GM12878 (cell line): ENCODE results near the gene ZNF202. TPM values are rescaled to one million over a fixed set of nuclear protein-coding genes. Genes with fewer than 3 reads are reported as not detected.

Source experiments
- ATAC-seq: fragments of 200-7000 bp; cut with Tn5 transposase; 3 replicates; pipeline ENCODE4 v1.9.1; 2020; ENCODE audit warnings: mild to moderate bottlenecking, moderate library complexity
- BruUV-seq: library from RNA; stranded (reverse); fragments of 400-500 nt; replicated peaks from 2 replicates; lab custom pipeline; 2021; lab: Mats Ljungman, UMichigan
- CTCF ChIA-PET: fragments of 300-600 bp; sonication (Branson Sonifier 250); formaldehyde crosslinking; extraction: SDS; loops from one replicate; lab custom pipeline; 2021; ENCODE audit warnings: inconsistent platforms; lab: Yijun Ruan, JAX
- POLR2A ChIA-PET: fragments of 350-600 bp; formaldehyde crosslinking; extraction: SDS; loops from one replicate; lab custom pipeline; 2021; ENCODE audit warnings: inconsistent platforms; lab: Charles Lee
- RAD21 ChIA-PET: fragments of 300-600 bp; sonication (Branson Sonifier 250); formaldehyde crosslinking; loops from one replicate; lab custom pipeline; 2023; ENCODE audit warnings: antibody characterized with exemption; ENCODE audit not compliant: unreplicated experiment; lab: Charles Lee
- SMC1A ChIA-PET: fragments of 300-600 bp; sonication (Branson Sonifier 250); formaldehyde crosslinking; loops from one replicate; lab custom pipeline; 2023; ENCODE audit not compliant: unreplicated experiment, uncharacterized antibody; lab: Charles Lee
- DNase-seq: peaks from one replicate; pipeline ENCODE4 v3.0.0-alpha.2; 2011; ENCODE audit warnings: low read depth, low spot score
- FAIRE-seq: peaks from 3 replicates; lab custom pipeline; 2011; peaks lifted over from hg19 to GRCh38; lab: Jason Lieb, UNC
- H2AFZ ChIP-seq: 2 replicates; pipeline ENCODE4 v1.6.0; 2011; ENCODE audit warnings: low read depth, low read length, control low read depth; ENCODE audit not compliant: control insufficient read depth
- H3K27ac ChIP-seq: 2 replicates; pipeline ENCODE4 v1.5.1; 2011; ENCODE audit warnings: control low read depth; ENCODE audit not compliant: control insufficient read depth, insufficient read depth
- H3K27me3 ChIP-seq, 2 experiments: replicated peaks in 1 of 2; 2 replicates each; pipeline versions ENCODE4 v1.6.0 to v1.6.1; 2011; ENCODE audit warnings: low read length in 1 of 2; ENCODE audit not compliant: control insufficient read depth in 2 of 2, insufficient read depth in 2 of 2
- H3K36me3 ChIP-seq, 2 experiments: 2 replicates each; pipeline ENCODE4 v1.5.1; 2011; ENCODE audit warnings: low read length in 1 of 2; ENCODE audit not compliant: control insufficient read depth in 2 of 2, insufficient read depth in 2 of 2
- H3K4me1 ChIP-seq: 2 replicates; pipeline ENCODE4 v1.6.1; 2011; ENCODE audit warnings: mild to moderate bottlenecking, low read length, moderate library complexity, mixed read lengths; ENCODE audit not compliant: control insufficient read depth, insufficient read depth
- H3K4me2 ChIP-seq: 2 replicates; pipeline ENCODE4 v1.6.0; 2011; ENCODE audit warnings: control low read depth; ENCODE audit not compliant: control insufficient read depth, insufficient read depth
- H3K4me3 ChIP-seq: fragments of 200-600 bp; sonication (generic); 2 replicates; pipeline ENCODE4 v1.5.1; 2016
- H3K79me2 ChIP-seq: 2 replicates; pipeline ENCODE4 v1.6.0; 2011; ENCODE audit warnings: low read length; ENCODE audit not compliant: control insufficient read depth, insufficient read depth
- H3K9ac ChIP-seq: 2 replicates; pipeline ENCODE4 v1.8.0; 2011; ENCODE audit warnings: low read length, control low read depth, mixed read lengths; ENCODE audit not compliant: control insufficient read depth, insufficient read depth
- H3K9me3 ChIP-seq: replicated peaks from 3 replicates; pipeline ENCODE4 v1.5.1; 2011; ENCODE audit warnings: mild to moderate bottlenecking, low read length; ENCODE audit not compliant: control insufficient read depth, insufficient read depth
- H4K20me1 ChIP-seq: 2 replicates; pipeline ENCODE4 v1.6.0; 2011; ENCODE audit not compliant: control insufficient read depth, insufficient read depth
- ASH2L ChIP-seq: fragments of 300-600, 200-600 bp; sonication (generic); IDR thresholded peaks from 2 replicates; pipeline ENCODE4 v1.6.1; 2017; ENCODE audit warnings: low read depth, mild to moderate bottlenecking, borderline replicate concordance
- BMI1 ChIP-seq: fragments of 450-650 bp; IDR thresholded peaks from 2 replicates; pipeline ENCODE4 v1.6.1; 2016; ENCODE audit warnings: mild to moderate bottlenecking, moderate library complexity, borderline replicate concordance
- ESRRA ChIP-seq: IDR thresholded peaks from 2 replicates; pipeline ENCODE4 v1.6.1; 2012; ENCODE audit warnings: mild to moderate bottlenecking, low read length, improper control_type of control experiment
- ETV6 ChIP-seq, 2 experiments: fragments of 450-650 bp in 1 of 2; IDR thresholded peaks in 1 of 2; conservative IDR thresholded peaks in 1 of 2; 2 replicates each; pipeline ENCODE4 v1.6.1; 2014; ENCODE audit warnings: antibody characterized with exemption in 1 of 2, borderline replicate concordance in 1 of 2, low read depth in 1 of 2, mild to moderate bottlenecking in 1 of 2, moderate library complexity in 1 of 2
- KAT2A ChIP-seq: conservative IDR thresholded peaks from 2 replicates; pipeline ENCODE4 v1.6.1; 2011; ENCODE audit warnings: low read depth, low read length; ENCODE audit not compliant: control insufficient read depth
- MXI1 ChIP-seq: fragments of 150-350 bp; IDR thresholded peaks from 2 replicates; pipeline ENCODE4 v1.6.1; 2011; ENCODE audit warnings: low read depth, mild to moderate bottlenecking, inconsistent platforms, low read length, improper control_type of control experiment
- SMARCA5 ChIP-seq: fragments of 450-650 bp; IDR thresholded peaks from 2 replicates; pipeline ENCODE4 v1.6.1; 2017; ENCODE audit warnings: mild to moderate bottlenecking
- SUPT20H ChIP-seq: IDR thresholded peaks from 2 replicates; pipeline ENCODE4 v1.6.1; 2011; ENCODE audit warnings: low read depth, mild to moderate bottlenecking, low read length, moderate library complexity, borderline replicate concordance; ENCODE audit not compliant: control insufficient read depth
- TAF1 ChIP-seq: IDR thresholded peaks from 2 replicates; pipeline ENCODE4 v1.6.1; 2011; ENCODE audit warnings: mild to moderate bottlenecking, low read depth, low read length, borderline replicate concordance
- ZNF24 ChIP-seq: fragments of 450-650 bp; IDR thresholded peaks from 2 replicates; pipeline ENCODE4 v1.6.1; 2017; ENCODE audit warnings: antibody characterized with exemption, mild to moderate bottlenecking
- ZNF384 ChIP-seq: IDR thresholded peaks from 2 replicates; pipeline ENCODE4 v1.6.1; 2012; ENCODE audit warnings: low read depth, mild to moderate bottlenecking, low read length, improper control_type of control experiment, borderline replicate concordance
- ZNF622 ChIP-seq: fragments of 450-650 bp; IDR thresholded peaks from 2 replicates; pipeline ENCODE4 v1.6.1; 2017; ENCODE audit warnings: mild to moderate bottlenecking, inconsistent platforms
- ZSCAN29 ChIP-seq: fragments of 450-650 bp; IDR thresholded peaks from 2 replicates; pipeline ENCODE4 v1.6.1; 2017; ENCODE audit warnings: mild to moderate bottlenecking, moderate library complexity
- ZZZ3 ChIP-seq: IDR thresholded peaks from 2 replicates; pipeline ENCODE4 v1.6.1; 2011; ENCODE audit warnings: low read depth; ENCODE audit not compliant: control insufficient read depth, insufficient read length
- in situ Hi-C: fragments of 300-500 bp; cut with MboI; formaldehyde crosslinking; loops from 9 replicates; pipeline ENCODE4 v1.14.3; 2018; ENCODE audit warnings: mixed read lengths
- intact Hi-C: fragments of 100-400 bp; cut with micrococcal nuclease; formaldehyde crosslinking; loops from one replicate; pipeline ENCODE4 v1.14.2; 2022; ENCODE audit not compliant: unreplicated experiment
- polyA plus RNA-seq, 11 experiments: library from polyadenylated mRNA; depleted of rRNA in 4 of 11; unstranded in 6 of 11; stranded (reverse) in 5 of 11; fragments of >200 nt; fragmentation: Nextera tagmentation in 4 of 11; fragmentation: Illumina TruSeq in 1 of 11; extraction: Ambion mirVana in 4 of 11; extraction: Trizol in 1 of 11; gene quantifications; 1 replicate in 1 of 11; 2 replicates in 10 of 11; pipeline versions ENCODE4 v1.2.1 to v1.2.3, GENCODE V29; 2011 to 2016; ENCODE audit warnings: inconsistent platforms in 2 of 11, missing spikeins in 2 of 11, low read depth in 1 of 11
- total RNA-seq, 4 experiments: library from RNA; depleted of rRNA in 3 of 4; stranded (reverse); fragments of >200 nt in 3 of 4; fragmentation: Illumina TruSeq in 1 of 4; extraction: Trizol in 1 of 4; gene quantifications; 2 replicates each; pipeline versions ENCODE4 v1.2.1 to v1.2.3, GENCODE V29; 2013 to 2021

Gene ZNF202
- total and polyA plus RNA-seq, 10 of the 15 experiments (the other 5 are each of a cell fraction or from before 2014, with no cell fraction given) = 2.6 to 13.6 (median 12.2) TPM

- no peaks in the 10 kb centered on the region for H3K9me3 ChIP-seq
- TF ChIP-seq ZSCAN29 = no peak
- no peak for TF ChIP-seq ETV6 (conservative IDR thresholded peaks at IDR 0.05 in 1 of 2, IDR thresholded peaks at IDR 0.05 in 1 of 2; ENCODE audit: borderline replicate concordance in 1 of 2, low read depth in 1 of 2)
- no peak for TF ChIP-seq ZZZ3
- TF ChIP-seq SMARCA5 = no peak
- TF ChIP-seq MXI1 = no peak
- no peak for TF ChIP-seq SUPT20H
- TF ChIP-seq ESRRA = no peak
- TF ChIP-seq KAT2A = no peak
- TF ChIP-seq ZNF622 = no peak
- no peak for TF ChIP-seq ZNF384
- no peak for TF ChIP-seq TAF1
- no peak for TF ChIP-seq ASH2L
- no peak for TF ChIP-seq BMI1
- TF ChIP-seq ZNF24 = no peak
- TF ChIP-seq, all 136 proteins: peak for 0
- Histone ChIP-seq H3K4me2 (no peak overlapping the region), H3K79me2 (no peaks in the 10 kb centered on the region), H3K36me3 (no peaks in the 10 kb centered on the region), H3K4me3 (no peak overlapping the region), H2AFZ (no peak overlapping the region), H4K20me1 (no peaks in the 10 kb centered on the region), H3K27me3 (0 out of 4 replicates have a peak, but pooled peaks cover 0 to 2% of the 10 kb centered on the region in 2 experiments), H3K27ac (no peak overlapping the region), H3K4me1 (no peaks in the 10 kb centered on the region), H3K9ac (no peak overlapping the region)
- POLR2A ChIA-PET = interaction anchor here (0.6 to 0.7 kb wide), 2 partner anchors 19 to 192 kb away, joined by 3 to 6 read pairs; no protein-coding TSS in a partner anchor
- intact Hi-C loops = no loop called here
- SMC1A ChIA-PET = interaction anchor here (0.6 to 1.2 kb wide), 2 partner anchors 14 to 1241 kb away, joined by 3 to 4 read pairs; no protein-coding TSS in a partner anchor
- in situ Hi-C loops = no loop called here
- RAD21 ChIA-PET = no interaction called here
- DNase-seq (no peak), FAIRE-seq (no peak), ATAC-seq (no peak)
- no TSS peak for BruUV-seq
- CTCF ChIA-PET = no interaction called here
These were observed 48.5 kb downstream of the ZNF202 start for GRCh38 chr11:123692961-123693360.
